PC-3 (cell line): ENCODE measurements around the gene ITIH5. TPM values are rescaled to one million over a fixed set of nuclear protein-coding genes. Genes with fewer than 3 reads are reported as not detected.

Experiments used
- ATAC-seq: fragments of 200-7000 bp; cut with Tn5 transposase; 2 replicates; pipeline ENCODE4 v1.9.1; 2020; ENCODE audit warnings: mild to moderate bottlenecking, moderate library complexity
- BruUV-seq: library from RNA; stranded (reverse); fragments of 400-500 nt; replicated peaks from 2 replicates; lab custom pipeline; 2021; lab: Mats Ljungman, UMichigan
- CTCF ChIA-PET: fragments of 300-600 bp; sonication (Branson Sonifier 250); formaldehyde crosslinking; loops from one replicate; lab custom pipeline; 2022; ENCODE audit warnings: antibody characterized with exemption; lab: Charles Lee
- POLR2A ChIA-PET: fragments of 300-600 bp; sonication (Branson Sonifier 250); formaldehyde crosslinking; loops from one replicate; lab custom pipeline; 2022; ENCODE audit warnings: antibody characterized with exemption; ENCODE audit not compliant: unreplicated experiment; lab: Charles Lee
- DNase-seq: peaks from one replicate; pipeline ENCODE4 v3.0.0-alpha.2; 2015
- H2AFZ ChIP-seq: fragments of 300-600 bp; sonication (generic); 2 replicates; pipeline ENCODE4 v1.6.0; 2016; ENCODE audit warnings: antibody characterized with exemption, low read length
- H3F3A ChIP-seq: fragments of 300-600 bp; sonication (generic); one replicate; pipeline ENCODE4 v1.6.0; 2017; ENCODE audit warnings: antibody characterized with exemption, low read length, control low read depth, mild to moderate bottlenecking; ENCODE audit not compliant: unreplicated experiment
- H3K27ac ChIP-seq: fragments of 300-600 bp; sonication (generic); 2 replicates; pipeline ENCODE4 v1.5.1; 2016; ENCODE audit warnings: mild to moderate bottlenecking, low read length
- H3K27me3 ChIP-seq: fragments of 300-600 bp; sonication (generic); 2 replicates; pipeline ENCODE4 v1.6.1; 2016; ENCODE audit warnings: low read length, mixed read lengths
- H3K36me3 ChIP-seq: fragments of 300-600 bp; sonication (generic); 2 replicates; pipeline ENCODE4 v1.6.1; 2016; ENCODE audit warnings: low read depth, mixed run types, low read length, mixed read lengths
- H3K4me1 ChIP-seq: fragments of 300-600 bp; sonication (generic); 2 replicates; pipeline ENCODE4 v1.5.1; 2016; ENCODE audit warnings: low read length; ENCODE audit not compliant: insufficient read depth
- H3K4me2 ChIP-seq: fragments of 300-600 bp; sonication (generic); 2 replicates; pipeline ENCODE4 v1.6.0; 2016; ENCODE audit warnings: low read length
- H3K4me3 ChIP-seq: fragments of 300-600 bp; sonication (generic); 2 replicates; pipeline ENCODE4 v1.5.1; 2016; ENCODE audit warnings: mild to moderate bottlenecking, low read length, mixed read lengths
- H3K79me2 ChIP-seq: fragments of 300-600 bp; sonication (generic); 2 replicates; pipeline ENCODE4 v1.6.1; 2017; ENCODE audit warnings: low read length, mixed read lengths
- H3K9ac ChIP-seq: fragments of 300-600 bp; sonication (generic); 2 replicates; pipeline ENCODE4 v1.6.0; 2016; ENCODE audit warnings: mild to moderate bottlenecking, low read length
- H3K9me2 ChIP-seq: fragments of 300-600 bp; sonication (generic); replicated peaks from 2 replicates; pipeline ENCODE4 v1.6.1; 2016; ENCODE audit warnings: mixed run types, low read length, mixed read lengths
- H3K9me3 ChIP-seq: fragments of 300-600 bp; sonication (generic); 2 replicates; pipeline ENCODE4 v1.6.1; 2016; ENCODE audit warnings: low read length, mixed read lengths
- H4K20me1 ChIP-seq: fragments of 300-600 bp; sonication (generic); 2 replicates; pipeline ENCODE4 v1.6.1; 2016; ENCODE audit warnings: low read length, mixed read lengths
- CTCF ChIP-seq: fragments of 300-600 bp; sonication (generic); conservative IDR thresholded peaks from 2 replicates; pipeline ENCODE4 v1.5.1; 2017; ENCODE audit warnings: antibody characterized with exemption, low read depth, mild to moderate bottlenecking, low read length
- EZH2 ChIP-seq: fragments of 300-600 bp; sonication (generic); IDR thresholded peaks from one replicate; pipeline ENCODE4 v1.6.1; 2017; ENCODE audit warnings: antibody characterized with exemption, mild to moderate bottlenecking, low read length; ENCODE audit not compliant: unreplicated experiment
- EZH2phosphoT487 ChIP-seq: fragments of 300-600 bp; sonication (generic); IDR thresholded peaks from 2 replicates; pipeline ENCODE4 v1.6.1; 2018; ENCODE audit warnings: mild to moderate bottlenecking, antibody characterized with exemption, low read length, borderline replicate concordance
- intact Hi-C: fragments of 100-400 bp; cut with micrococcal nuclease; formaldehyde crosslinking; loops from 2 replicates; pipeline ENCODE4 v1.9.0; 2023
- total RNA-seq: library from RNA; depleted of rRNA; stranded (reverse); fragments of >200 nt; gene quantifications from 2 replicates; pipeline ENCODE4 v1.2.3, GENCODE V29; 2014

The ITIH5 gene
- total RNA-seq, 1 experiment from 2014 or later = not detected

GRCh38 chr10:7538970-7539654, 127.7 kb downstream of the ITIH5 start:
- POLR2A ChIA-PET = no interaction called here
- ATAC-seq (no peak), DNase-seq (no peak)
- H3K27ac ChIP-seq = no peak overlapping the region
- no peaks in the 10 kb centered on the region for H3K9me3 ChIP-seq
- no peaks in the 10 kb centered on the region for H3K9me2 ChIP-seq
- H2AFZ ChIP-seq = no peak overlapping the region
- no peak overlapping the region for H3K9ac ChIP-seq
- H3K4me2 ChIP-seq = no peak overlapping the region
- intact Hi-C loops = no loop called here
- no peak for TF ChIP-seq EZH2phosphoT487
- TF ChIP-seq EZH2 = no peak
- no peak for TF ChIP-seq CTCF
- no peaks in the 10 kb centered on the region for H4K20me1 ChIP-seq
- H3F3A ChIP-seq = no peaks in the 10 kb centered on the region
- CTCF ChIA-PET = no interaction called here
- H3K4me3 ChIP-seq = no peak overlapping the region
- H3K4me1 ChIP-seq = no peaks in the 10 kb centered on the region
- BruUV-seq = no TSS peak
- no peaks in the 10 kb centered on the region for H3K36me3 ChIP-seq
- no peaks in the 10 kb centered on the region for H3K79me2 ChIP-seq
- peaks cover 12% of the 10 kb centered on the region; the same call in 1 of the 2 replicates for H3K27me3 ChIP-seq

GRCh38 chr10:7537126-7537525, 129.6 kb downstream of the ITIH5 start:
- BruUV-seq = no TSS peak
- Histone ChIP-seq H3K36me3 (no peaks in the 10 kb centered on the region), H3K4me1 (no peaks in the 10 kb centered on the region), H3K4me3 (no peak overlapping the region), H3K9me2 (no peaks in the 10 kb centered on the region), H3K9ac (no peak overlapping the region), H3K79me2 (no peaks in the 10 kb centered on the region), H3K4me2 (no peak overlapping the region), H3F3A (no peaks in the 10 kb centered on the region), H3K27ac (no peak overlapping the region), H3K9me3 (no peaks in the 10 kb centered on the region), H3K27me3 (peaks cover 27% of the 10 kb centered on the region), H4K20me1 (no peaks in the 10 kb centered on the region), H2AFZ (no peak overlapping the region)
- TF ChIP-seq EZH2 (no peak), CTCF (no peak), EZH2phosphoT487 (no peak)
- POLR2A ChIA-PET = no interaction called here
- ATAC-seq = no peak
- CTCF ChIA-PET = no interaction called here
- intact Hi-C loops = no loop called here
- no peak for DNase-seq

- ATAC-seq (no peak), DNase-seq (no peak)
- Histone ChIP-seq H3F3A (no peaks in the 10 kb centered on the region), H3K9ac (no peak overlapping the region), H3K79me2 (no peaks in the 10 kb centered on the region), H3K9me2 (no peaks in the 10 kb centered on the region), H3K4me1 (no peaks in the 10 kb centered on the region), H3K27ac (no peak overlapping the region), H3K36me3 (no peaks in the 10 kb centered on the region), H3K9me3 (no peaks in the 10 kb centered on the region), H3K4me3 (no peak overlapping the region), H3K27me3 (peaks cover 44% of the 10 kb centered on the region), H3K4me2 (no peak overlapping the region), H2AFZ (no peak overlapping the region), H4K20me1 (no peaks in the 10 kb centered on the region)
- TF ChIP-seq EZH2 = no peak
- TF ChIP-seq CTCF = no peak
- TF ChIP-seq EZH2phosphoT487 = no peak
- no TSS peak for BruUV-seq
- CTCF ChIA-PET = no interaction called here
- POLR2A ChIA-PET = no interaction called here
- intact Hi-C loops = no loop called here
These were observed 132.3 kb downstream of the ITIH5 start for GRCh38 chr10:7534480-7534852.
